MM.1S (cell line): ENCODE measurements around the gene ZNF648.
"Not testable (repeated sequence)": the region's sequence is repeated elsewhere in the genome, so short reads cannot be mapped to it uniquely, and the experiment has no call there.

Experiments
- DNase-seq: peaks from one replicate; pipeline ENCODE4 v3.0.0-alpha.2; 2015
- H2AFZ ChIP-seq: fragments of 300-600 bp; sonication (generic); 2 replicates; pipeline ENCODE4 v1.6.0; 2016; ENCODE audit warnings: antibody characterized with exemption, low read length
- H3F3A ChIP-seq: fragments of 300-600 bp; sonication (generic); 2 replicates; pipeline ENCODE4 v1.6.1; 2016; ENCODE audit warnings: mild to moderate bottlenecking, antibody characterized with exemption, low read length, moderate library complexity, mixed read lengths; ENCODE audit not compliant: insufficient read depth
- H3K27ac ChIP-seq: fragments of 300-600 bp; sonication (generic); 2 replicates; pipeline ENCODE4 v1.5.1; 2016; ENCODE audit warnings: mild to moderate bottlenecking, low read length
- H3K27me3 ChIP-seq: fragments of 300-600 bp; sonication (generic); replicated peaks from 2 replicates; pipeline ENCODE4 v1.6.0; 2016; ENCODE audit warnings: low read length; ENCODE audit not compliant: insufficient read depth
- H3K36me3 ChIP-seq: fragments of 300-600 bp; sonication (generic); replicated peaks from 2 replicates; pipeline ENCODE4 v1.6.1; 2016; ENCODE audit warnings: mild to moderate bottlenecking, low read length, mixed read lengths; ENCODE audit not compliant: insufficient read depth
- H3K4me1 ChIP-seq: fragments of 300-600 bp; sonication (generic); 2 replicates; pipeline ENCODE4 v1.6.1; 2016; ENCODE audit warnings: low read length, mixed read lengths
- H3K4me2 ChIP-seq: fragments of 300-600 bp; sonication (generic); 2 replicates; pipeline ENCODE4 v1.6.0; 2016; ENCODE audit warnings: low read depth, low read length
- H3K4me3 ChIP-seq: fragments of 300-600 bp; sonication (generic); 2 replicates; pipeline ENCODE4 v1.5.1; 2016; ENCODE audit warnings: low read length, mixed read lengths
- H3K79me2 ChIP-seq: fragments of 300-600 bp; sonication (generic); 2 replicates; pipeline ENCODE4 v1.6.1; 2016; ENCODE audit warnings: mixed run types, low read length, mixed read lengths
- H3K9ac ChIP-seq: fragments of 300-600 bp; sonication (generic); 2 replicates; pipeline ENCODE4 v1.6.1; 2016; ENCODE audit warnings: low read length, mixed read lengths
- H3K9me2 ChIP-seq: fragments of 300-600 bp; sonication (generic); replicated peaks from 2 replicates; pipeline ENCODE4 v1.6.1; 2016; ENCODE audit warnings: mild to moderate bottlenecking, low read length, mixed read lengths; ENCODE audit not compliant: insufficient read depth
- H3K9me3 ChIP-seq: fragments of 300-600 bp; sonication (generic); replicated peaks from 2 replicates; pipeline ENCODE4 v1.6.1; 2016; ENCODE audit warnings: mild to moderate bottlenecking, low read length, mixed read lengths; ENCODE audit not compliant: insufficient read depth
- H4K20me1 ChIP-seq: fragments of 300-600 bp; sonication (generic); 2 replicates; pipeline ENCODE4 v1.6.1; 2016; ENCODE audit warnings: mild to moderate bottlenecking, low read length, moderate library complexity, mixed read lengths; ENCODE audit not compliant: insufficient read depth
- EZH2 ChIP-seq: fragments of 300-600 bp; sonication (generic); optimal IDR thresholded peaks from 2 replicates; pipeline ENCODE3; 2017; ENCODE audit warnings: low read depth, mild to moderate bottlenecking, antibody characterized with exemption, low read length, mixed read lengths
- EZH2phosphoT487 ChIP-seq: fragments of 300-600 bp; sonication (generic); IDR thresholded peaks from 2 replicates; pipeline ENCODE4 v1.6.1; 2018; ENCODE audit warnings: antibody characterized with exemption, low read length
- TF ChIP-seq, protein P1 (sequence below): fragments of 300-600 bp; sonication (generic); IDR thresholded peaks from 2 replicates; pipeline ENCODE4 v1.5.1; 2016; ENCODE audit warnings: antibody characterized with exemption, low read length, mixed read lengths

Gene ZNF648

GRCh38 chr1:182046763-182047162 lies 14.7 kb downstream of the ZNF648 start:
- no peaks in the 10 kb centered on the region for H3K79me2 ChIP-seq
- H3K4me2 ChIP-seq: no peak overlapping the region
- H3K9me3 ChIP-seq: no peaks in the 10 kb centered on the region
- DNase-seq: peak; percentile 38
- TF ChIP-seq EZH2phosphoT487: no peak
- TF ChIP-seq, protein P1, sequence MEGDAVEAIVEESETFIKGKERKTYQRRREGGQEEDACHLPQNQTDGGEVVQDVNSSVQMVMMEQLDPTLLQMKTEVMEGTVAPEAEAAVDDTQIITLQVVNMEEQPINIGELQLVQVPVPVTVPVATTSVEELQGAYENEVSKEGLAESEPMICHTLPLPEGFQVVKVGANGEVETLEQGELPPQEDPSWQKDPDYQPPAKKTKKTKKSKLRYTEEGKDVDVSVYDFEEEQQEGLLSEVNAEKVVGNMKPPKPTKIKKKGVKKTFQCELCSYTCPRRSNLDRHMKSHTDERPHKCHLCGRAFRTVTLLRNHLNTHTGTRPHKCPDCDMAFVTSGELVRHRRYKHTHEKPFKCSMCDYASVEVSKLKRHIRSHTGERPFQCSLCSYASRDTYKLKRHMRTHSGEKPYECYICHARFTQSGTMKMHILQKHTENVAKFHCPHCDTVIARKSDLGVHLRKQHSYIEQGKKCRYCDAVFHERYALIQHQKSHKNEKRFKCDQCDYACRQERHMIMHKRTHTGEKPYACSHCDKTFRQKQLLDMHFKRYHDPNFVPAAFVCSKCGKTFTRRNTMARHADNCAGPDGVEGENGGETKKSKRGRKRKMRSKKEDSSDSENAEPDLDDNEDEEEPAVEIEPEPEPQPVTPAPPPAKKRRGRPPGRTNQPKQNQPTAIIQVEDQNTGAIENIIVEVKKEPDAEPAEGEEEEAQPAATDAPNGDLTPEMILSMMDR: no peak
- no peak for TF ChIP-seq EZH2
- H3K27me3 ChIP-seq: no peaks in the 10 kb centered on the region
- no peaks in the 10 kb centered on the region for H3K36me3 ChIP-seq
- H3K4me1 ChIP-seq: peaks cover 12% of the 10 kb centered on the region; the same call in 1 of the 2 replicates
- H3K27ac ChIP-seq: no peak overlapping the region
- no peak overlapping the region for H3K9ac ChIP-seq
- no peaks in the 10 kb centered on the region for H4K20me1 ChIP-seq
- H2AFZ ChIP-seq: no peak overlapping the region
- H3K9me2 ChIP-seq: no peaks in the 10 kb centered on the region
- no peak overlapping the region for H3K4me3 ChIP-seq
- H3F3A ChIP-seq: no peaks in the 10 kb centered on the region

- not testable (repeated sequence) for H3F3A ChIP-seq, H3K9me2 ChIP-seq, H3K27me3 ChIP-seq, DNase-seq, H3K4me3 ChIP-seq, H3K27ac ChIP-seq, H4K20me1 ChIP-seq, H3K4me2 ChIP-seq, H3K9ac ChIP-seq, H3K9me3 ChIP-seq, H2AFZ ChIP-seq, H3K36me3 ChIP-seq, H3K79me2 ChIP-seq
- H3K4me1 ChIP-seq: peaks cover 12% of the 10 kb centered on the region; the same call in 1 of the 2 replicates
Observed at GRCh38 chr1:182045481-182045880, 16.0 kb downstream of the ZNF648 start.

- DNase-seq: no peak
- H3K4me3 ChIP-seq: no peak overlapping the region
- H3K27me3 ChIP-seq: no peaks in the 10 kb centered on the region
- TF ChIP-seq EZH2phosphoT487 (no peak), EZH2 (no peak)
- TF ChIP-seq, protein P1: no peak
- no peak overlapping the region for H3K9ac ChIP-seq
- no peaks in the 10 kb centered on the region for H3K79me2 ChIP-seq
- no peak overlapping the region for H2AFZ ChIP-seq
- H3K36me3 ChIP-seq: no peaks in the 10 kb centered on the region
- no peaks in the 10 kb centered on the region for H3F3A ChIP-seq
- H3K9me2 ChIP-seq: no peaks in the 10 kb centered on the region
- no peaks in the 10 kb centered on the region for H3K4me1 ChIP-seq
- no peak overlapping the region for H3K27ac ChIP-seq
- no peaks in the 10 kb centered on the region for H4K20me1 ChIP-seq
- no peaks in the 10 kb centered on the region for H3K9me3 ChIP-seq
- no peak overlapping the region for H3K4me2 ChIP-seq
Observed at GRCh38 chr1:182041615-182042014, 19.9 kb downstream of the ZNF648 start.

GRCh38 chr1:182038220-182038619 lies 23.3 kb downstream of the ZNF648 start:
- no peaks in the 10 kb centered on the region for H3K4me1 ChIP-seq
- H3K9ac ChIP-seq: no peak overlapping the region
- H3K79me2 ChIP-seq: no peaks in the 10 kb centered on the region
- TF ChIP-seq, protein P1: no peak
- no peak for TF ChIP-seq EZH2phosphoT487
- no peak for TF ChIP-seq EZH2
- H3K9me2 ChIP-seq: no peaks in the 10 kb centered on the region
- H3K4me3 ChIP-seq: no peak overlapping the region
- no peak for DNase-seq
- no peaks in the 10 kb centered on the region for H3K36me3 ChIP-seq
- no peak overlapping the region for H3K27ac ChIP-seq
- H3F3A ChIP-seq: no peaks in the 10 kb centered on the region
- H3K4me2 ChIP-seq: no peak overlapping the region
- no peaks in the 10 kb centered on the region for H3K27me3 ChIP-seq
- no peaks in the 10 kb centered on the region for H3K9me3 ChIP-seq
- no peak overlapping the region for H2AFZ ChIP-seq
- H4K20me1 ChIP-seq: no peaks in the 10 kb centered on the region
